ENCODE data around the gene FMN1. TPM values are rescaled to one million over a fixed set of nuclear protein-coding genes. Genes with fewer than 3 reads are reported as not detected.

The FMN1 gene
- total and polyA plus RNA-seq, 3 donors from 2014 or later, result 17.7 to 53.7 (median 47.4) TPM

- Histone ChIP-seq H3K9me3 (no peaks in the 10 kb centered on the region), H3K4me1 (no peaks in the 10 kb centered on the region), H3K27ac (no peak overlapping the region), H3K4me3 (no peak overlapping the region), H3K36me3 (ENCODE audit: low read depth, missing control alignments) (no peaks in the 10 kb centered on the region), H3K27me3 (no peaks in the 10 kb centered on the region)
- intact Hi-C loops (cut with DNase I; ENCODE audit: low total_unique reads), result no loop called here
- TF ChIP-seq POLR2A (IDR thresholded peaks at IDR 0.05), result no peak
- TF ChIP-seq CTCF (IDR thresholded peaks at IDR 0.05), result no peak
- 92 to 93% methylated on average over 3 of the region's 3 CpGs for WGBS, 2 donors
- DNase-seq, result no peak
Observed at GRCh38 chr15:32922541-32922940, 272.0 kb downstream of the FMN1 start.

GRCh38 chr15:32919749-32920414 lies 274.6 kb downstream of the FMN1 start:
- Histone ChIP-seq H3K27me3 (no peaks in the 10 kb centered on the region), H3K4me1 (no peaks in the 10 kb centered on the region), H3K4me3 (no peak overlapping the region), H3K9me3 (no peaks in the 10 kb centered on the region), H3K36me3 (ENCODE audit: low read depth, missing control alignments) (no peaks in the 10 kb centered on the region), H3K27ac (no peak overlapping the region)
- no peak for DNase-seq
- TF ChIP-seq CTCF (IDR thresholded peaks at IDR 0.05), result no peak
- TF ChIP-seq POLR2A (IDR thresholded peaks at IDR 0.05), result no peak
- WGBS, 2 donors, result 63 to 67% methylated on average over 5 of the region's 5 CpGs
- intact Hi-C loops (cut with DNase I; ENCODE audit: low total_unique reads), result no loop called here

- H3K4me1 ChIP-seq, result no peaks in the 10 kb centered on the region
- intact Hi-C loops (cut with DNase I; ENCODE audit: low total_unique reads), result no loop called here
- no peak overlapping the region for H3K4me3 ChIP-seq
- no peaks in the 10 kb centered on the region for H3K9me3 ChIP-seq
- DNase-seq, result no peak
- TF ChIP-seq POLR2A (IDR thresholded peaks at IDR 0.05), result no peak
- TF ChIP-seq CTCF (IDR thresholded peaks at IDR 0.05), result no peak
- no peaks in the 10 kb centered on the region for H3K27me3 ChIP-seq
- H3K36me3 ChIP-seq (ENCODE audit: low read depth, missing control alignments), result no peaks in the 10 kb centered on the region
- 81 to 88% methylated on average over 4 of the region's 4 CpGs for WGBS, 2 donors
- H3K27ac ChIP-seq, result no peak overlapping the region
Observed at GRCh38 chr15:32918547-32918946, 276.0 kb downstream of the FMN1 start.

GRCh38 chr15:32910839-32911238 lies 283.7 kb downstream of the FMN1 start:
- DNase-seq, result no peak
- no peak overlapping the region for H3K27ac ChIP-seq
- 88 to 90% methylated on average over 3 of the region's 3 CpGs for WGBS, 2 donors
- TF ChIP-seq CTCF (IDR thresholded peaks at IDR 0.05) (no peak), POLR2A (IDR thresholded peaks at IDR 0.05) (no peak)
- H3K4me1 ChIP-seq, result no peaks in the 10 kb centered on the region
- no peak overlapping the region for H3K4me3 ChIP-seq
- H3K27me3 ChIP-seq, result no peaks in the 10 kb centered on the region
- no peaks in the 10 kb centered on the region for H3K36me3 ChIP-seq (ENCODE audit: low read depth, missing control alignments)
- no peaks in the 10 kb centered on the region for H3K9me3 ChIP-seq
- intact Hi-C loops (cut with DNase I; ENCODE audit: low total_unique reads), result no loop called here

GRCh38 chr15:32909431-32909830 lies 285.1 kb downstream of the FMN1 start:
- Histone ChIP-seq H3K36me3 (ENCODE audit: low read depth, missing control alignments) (no peaks in the 10 kb centered on the region), H3K9me3 (no peaks in the 10 kb centered on the region), H3K27me3 (no peaks in the 10 kb centered on the region), H3K27ac (no peak overlapping the region), H3K4me1 (no peaks in the 10 kb centered on the region), H3K4me3 (no peak overlapping the region)
- TF ChIP-seq POLR2A (IDR thresholded peaks at IDR 0.05), result no peak
- TF ChIP-seq CTCF (IDR thresholded peaks at IDR 0.05), result no peak
- 88 to 95% methylated on average over 2 of the region's 2 CpGs for WGBS, 2 donors
- DNase-seq, result no peak
- intact Hi-C loops (cut with DNase I; ENCODE audit: low total_unique reads), result no loop called here

Measured in testis (tissue), 3 donors.